ENCODE data around the gene MLYCD.

GRCh38 chr16:83925095-83925905 is 26.4 kb downstream of the MLYCD start:
- TF ChIP-seq, protein P1, sequence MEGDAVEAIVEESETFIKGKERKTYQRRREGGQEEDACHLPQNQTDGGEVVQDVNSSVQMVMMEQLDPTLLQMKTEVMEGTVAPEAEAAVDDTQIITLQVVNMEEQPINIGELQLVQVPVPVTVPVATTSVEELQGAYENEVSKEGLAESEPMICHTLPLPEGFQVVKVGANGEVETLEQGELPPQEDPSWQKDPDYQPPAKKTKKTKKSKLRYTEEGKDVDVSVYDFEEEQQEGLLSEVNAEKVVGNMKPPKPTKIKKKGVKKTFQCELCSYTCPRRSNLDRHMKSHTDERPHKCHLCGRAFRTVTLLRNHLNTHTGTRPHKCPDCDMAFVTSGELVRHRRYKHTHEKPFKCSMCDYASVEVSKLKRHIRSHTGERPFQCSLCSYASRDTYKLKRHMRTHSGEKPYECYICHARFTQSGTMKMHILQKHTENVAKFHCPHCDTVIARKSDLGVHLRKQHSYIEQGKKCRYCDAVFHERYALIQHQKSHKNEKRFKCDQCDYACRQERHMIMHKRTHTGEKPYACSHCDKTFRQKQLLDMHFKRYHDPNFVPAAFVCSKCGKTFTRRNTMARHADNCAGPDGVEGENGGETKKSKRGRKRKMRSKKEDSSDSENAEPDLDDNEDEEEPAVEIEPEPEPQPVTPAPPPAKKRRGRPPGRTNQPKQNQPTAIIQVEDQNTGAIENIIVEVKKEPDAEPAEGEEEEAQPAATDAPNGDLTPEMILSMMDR (IDR thresholded peaks at IDR 0.05; ENCODE audit: low read length), result no peak
- TF ChIP-seq EZH2phosphoT487 (IDR thresholded peaks at IDR 0.05; ENCODE audit: low read length) (no peak), EZH2 (optimal IDR thresholded peaks at IDR 0.05; ENCODE audit: low read depth, low read length) (no peak)

Data from MM.1S (cell line).